OCI-LY7 (cell line): ENCODE measurements around the gene CPXM1. TPM values are rescaled to one million over a fixed set of nuclear protein-coding genes. Genes with fewer than 3 reads are reported as not detected.

Source experiments
- BruUV-seq: library from RNA; stranded (reverse); fragments of 400-500 nt; replicated peaks from 2 replicates; lab custom pipeline; 2021; lab: Mats Ljungman, UMichigan
- CTCF ChIA-PET: fragments of 300-600 bp; sonication (Branson Sonifier 250); formaldehyde crosslinking; loops from one replicate; lab custom pipeline; 2022; ENCODE audit warnings: antibody characterized with exemption; ENCODE audit not compliant: unreplicated experiment; lab: Charles Lee
- POLR2A ChIA-PET: fragments of 300-600 bp; sonication (Branson Sonifier 250); formaldehyde crosslinking; loops from one replicate; lab custom pipeline; 2022; ENCODE audit warnings: antibody characterized with exemption; lab: Charles Lee
- DNase-seq: peaks from one replicate; pipeline ENCODE4 v3.0.0-alpha.2; 2015; ENCODE audit warnings: low spot score
- H2AFZ ChIP-seq: fragments of 200-600 bp; sonication (generic), shearing (Covaris generic); 2 replicates; pipeline ENCODE4 v1.6.1; 2014; ENCODE audit warnings: mild to moderate bottlenecking, antibody characterized with exemption, low read length, moderate library complexity
- H3K27ac ChIP-seq: fragments of 200-600 bp; sonication (generic); 2 replicates; pipeline ENCODE4 v1.5.1; 2014; ENCODE audit warnings: mixed run types, low read depth, mild to moderate bottlenecking, moderate library complexity, low read length, inconsistent platforms; ENCODE audit not compliant: poor library complexity, severe bottlenecking
- H3K36me3 ChIP-seq: fragments of 200-600 bp; sonication (generic); 2 replicates; pipeline ENCODE4 v1.6.1; 2014; ENCODE audit warnings: mild to moderate bottlenecking, antibody characterized with exemption, low read length, moderate library complexity, mixed read lengths; ENCODE audit not compliant: insufficient read depth
- H3K4me1 ChIP-seq: fragments of 200-600 bp; sonication (generic); 2 replicates; pipeline ENCODE4 v1.5.1; 2014; ENCODE audit warnings: mild to moderate bottlenecking, low read length; ENCODE audit not compliant: insufficient read depth, poor library complexity, severe bottlenecking
- H3K4me2 ChIP-seq: fragments of 200-600 bp; sonication (generic); 2 replicates; pipeline ENCODE4 v1.6.1; 2014; ENCODE audit warnings: mild to moderate bottlenecking, low read length
- H3K4me3 ChIP-seq: fragments of 200-600 bp; sonication (generic); 2 replicates; pipeline ENCODE4 v1.5.1; 2014; ENCODE audit warnings: mild to moderate bottlenecking, low read depth, low read length; ENCODE audit not compliant: poor library complexity, severe bottlenecking
- H3K79me2 ChIP-seq: fragments of 200-600 bp; sonication (generic); 2 replicates; pipeline ENCODE4 v1.6.1; 2016; ENCODE audit warnings: low read depth, mild to moderate bottlenecking, low read length, moderate library complexity, mixed read lengths; ENCODE audit not compliant: insufficient read depth
- H3K9me2 ChIP-seq: fragments of 200-600 bp; sonication (generic); 2 replicates; pipeline ENCODE4 v1.6.1; 2016; ENCODE audit warnings: mild to moderate bottlenecking, low read length, mixed read lengths; ENCODE audit not compliant: insufficient read depth
- H3K9me3 ChIP-seq: fragments of 200-600 bp; sonication (generic); 2 replicates; pipeline ENCODE4 v1.6.1; 2014; ENCODE audit warnings: mild to moderate bottlenecking, mixed run types, low read length, mixed read lengths
- H4K20me1 ChIP-seq: fragments of 200-600 bp; sonication (generic); 2 replicates; pipeline ENCODE4 v1.6.1; 2014; ENCODE audit warnings: mild to moderate bottlenecking, antibody characterized with exemption, low read length, moderate library complexity, mixed read lengths; ENCODE audit not compliant: insufficient read depth
- EZH2phosphoT487 ChIP-seq: fragments of 200-600 bp; sonication (generic); IDR thresholded peaks from 2 replicates; pipeline ENCODE4 v1.6.1; 2018; ENCODE audit warnings: low read depth, borderline replicate concordance, mild to moderate bottlenecking, mixed run types, antibody characterized with exemption, low read length, moderate library complexity, mixed read lengths
- intact Hi-C: fragments of 100-400 bp; cut with micrococcal nuclease; formaldehyde crosslinking; loops from one replicate; pipeline ENCODE4 v1.10.0; 2022; ENCODE audit not compliant: unreplicated experiment
- total RNA-seq, 2 experiments: library from RNA; depleted of rRNA in 1 of 2; stranded (reverse); fragments of >200 nt in 1 of 2; shearing (Covaris generic) in 1 of 2; gene quantifications; 2 replicates each; pipeline ENCODE4 v1.2.3, GENCODE V29; 2014 to 2022
- TF ChIP-seq, protein P1 (sequence below): fragments of 200-600 bp; sonication (generic); conservative IDR thresholded peaks from 2 replicates; pipeline ENCODE4 v1.5.1; 2014; ENCODE audit warnings: mild to moderate bottlenecking, antibody characterized with exemption, low read length, moderate library complexity, mixed read lengths

Gene CPXM1
- total RNA-seq, 2 experiments from 2014 or later = not detected

DNA sequence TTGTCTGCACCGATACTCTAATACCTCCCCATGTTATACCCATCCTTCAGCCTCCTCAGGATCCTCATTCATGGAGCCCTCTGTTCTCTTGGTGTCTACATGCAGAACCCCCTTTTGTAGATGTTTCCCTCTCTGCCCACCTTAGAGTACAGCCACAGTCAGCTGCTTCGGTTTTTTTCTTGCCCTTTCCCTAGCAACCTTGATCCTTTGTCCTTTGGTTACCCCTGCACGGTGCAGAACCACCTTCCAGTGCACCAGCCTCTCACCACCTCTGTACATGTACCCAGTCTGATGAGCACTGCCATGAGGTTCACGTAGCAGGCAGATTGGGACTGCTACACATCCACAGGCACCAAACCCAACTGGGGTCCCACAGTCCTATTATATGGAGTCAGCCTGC is 47.4 kb upstream of the CPXM1 start:
- Histone ChIP-seq H3K79me2 (no peaks in the 10 kb centered on the region), H3K4me1 (no peaks in the 10 kb centered on the region), H4K20me1 (no peaks in the 10 kb centered on the region), H3K4me2 (no peak overlapping the region), H3K4me3 (no peak overlapping the region), H3K9me2 (no peaks in the 10 kb centered on the region), H3K9me3 (no peaks in the 10 kb centered on the region), H3K27ac (no peak overlapping the region), H3K36me3 (no peaks in the 10 kb centered on the region), H2AFZ (no peak overlapping the region)
- CTCF ChIA-PET = interaction anchor here (0.6 kb wide), 1 partner anchor 64 kb away, joined by 5 read pairs; no protein-coding TSS in a partner anchor
- intact Hi-C loops = no loop called here
- no peak for DNase-seq
- no TSS peak for BruUV-seq
- POLR2A ChIA-PET = interaction anchor here (0.7 kb wide), 1 partner anchor 15 kb away, joined by 3 read pairs; no protein-coding TSS in a partner anchor
- TF ChIP-seq, protein P1, sequence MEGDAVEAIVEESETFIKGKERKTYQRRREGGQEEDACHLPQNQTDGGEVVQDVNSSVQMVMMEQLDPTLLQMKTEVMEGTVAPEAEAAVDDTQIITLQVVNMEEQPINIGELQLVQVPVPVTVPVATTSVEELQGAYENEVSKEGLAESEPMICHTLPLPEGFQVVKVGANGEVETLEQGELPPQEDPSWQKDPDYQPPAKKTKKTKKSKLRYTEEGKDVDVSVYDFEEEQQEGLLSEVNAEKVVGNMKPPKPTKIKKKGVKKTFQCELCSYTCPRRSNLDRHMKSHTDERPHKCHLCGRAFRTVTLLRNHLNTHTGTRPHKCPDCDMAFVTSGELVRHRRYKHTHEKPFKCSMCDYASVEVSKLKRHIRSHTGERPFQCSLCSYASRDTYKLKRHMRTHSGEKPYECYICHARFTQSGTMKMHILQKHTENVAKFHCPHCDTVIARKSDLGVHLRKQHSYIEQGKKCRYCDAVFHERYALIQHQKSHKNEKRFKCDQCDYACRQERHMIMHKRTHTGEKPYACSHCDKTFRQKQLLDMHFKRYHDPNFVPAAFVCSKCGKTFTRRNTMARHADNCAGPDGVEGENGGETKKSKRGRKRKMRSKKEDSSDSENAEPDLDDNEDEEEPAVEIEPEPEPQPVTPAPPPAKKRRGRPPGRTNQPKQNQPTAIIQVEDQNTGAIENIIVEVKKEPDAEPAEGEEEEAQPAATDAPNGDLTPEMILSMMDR = no peak
- TF ChIP-seq EZH2phosphoT487 = no peak

DNA sequence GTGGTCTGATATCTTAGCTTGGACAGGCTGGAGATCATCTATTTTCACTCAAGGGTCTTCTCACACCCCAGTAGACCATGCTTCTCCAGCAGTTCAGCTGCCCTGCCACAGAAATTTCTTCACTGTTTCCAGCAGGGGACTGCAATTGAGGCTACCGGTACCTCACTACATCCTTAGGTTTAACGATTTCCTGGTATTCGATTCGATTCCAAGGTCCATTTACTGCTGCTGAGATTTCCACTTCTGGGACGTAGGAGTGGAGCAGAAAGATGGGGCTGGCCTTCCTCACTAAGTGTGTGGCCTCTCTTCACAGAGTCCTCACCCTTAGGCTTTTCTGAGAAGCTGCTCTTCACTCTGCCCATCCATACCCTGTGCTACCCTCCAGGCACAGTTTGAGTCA is 46.3 kb upstream of the CPXM1 start:
- Histone ChIP-seq H3K4me2 (no peak overlapping the region), H3K36me3 (no peaks in the 10 kb centered on the region), H3K9me2 (no peaks in the 10 kb centered on the region), H2AFZ (no peak overlapping the region), H3K4me3 (no peak overlapping the region), H3K4me1 (no peaks in the 10 kb centered on the region), H3K79me2 (no peaks in the 10 kb centered on the region), H4K20me1 (no peaks in the 10 kb centered on the region), H3K9me3 (no peaks in the 10 kb centered on the region), H3K27ac (no peak overlapping the region)
- CTCF ChIA-PET = no interaction called here
- DNase-seq = no peak
- intact Hi-C loops = no loop called here
- TF ChIP-seq EZH2phosphoT487 = no peak
- TF ChIP-seq, protein P1 = no peak
- POLR2A ChIA-PET = interaction anchor here (0.6 kb wide), 1 partner anchor 271 kb away, joined by 3 read pairs; no protein-coding TSS in a partner anchor
- no TSS peak for BruUV-seq

DNA sequence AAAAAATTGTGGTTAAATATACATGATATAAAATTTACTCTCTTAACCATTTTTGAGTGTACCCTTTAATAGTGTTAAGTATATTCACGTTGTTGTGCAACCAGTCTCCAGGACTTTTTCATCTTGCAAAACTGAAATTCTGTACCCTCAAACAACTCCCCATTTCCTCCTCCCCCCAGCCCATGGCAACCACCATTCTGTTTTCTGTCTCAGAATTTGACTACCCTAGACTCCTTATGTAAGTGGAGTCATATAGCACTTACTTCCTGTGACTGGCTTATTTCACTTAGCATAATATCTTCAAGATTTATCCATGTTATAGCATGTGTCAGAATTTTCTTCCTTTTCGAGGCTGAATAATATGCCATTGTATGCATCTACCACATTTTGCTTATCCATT is 45.2 kb upstream of the CPXM1 start:
- no TSS peak for BruUV-seq
- H3K4me3 ChIP-seq = no peak overlapping the region

More for the DNA sequence above, 45.2 kb upstream of the CPXM1 start:
- H3K4me2 ChIP-seq = no peak overlapping the region
- no peaks in the 10 kb centered on the region for H3K79me2 ChIP-seq
- ChIA-PET POLR2A (no interaction called here), CTCF (no interaction called here)
- H3K9me2 ChIP-seq = no peaks in the 10 kb centered on the region
- intact Hi-C loops = no loop called here
- H3K36me3 ChIP-seq = no peaks in the 10 kb centered on the region
- no peak overlapping the region for H3K27ac ChIP-seq
- H4K20me1 ChIP-seq = no peaks in the 10 kb centered on the region
- H3K4me1 ChIP-seq = peaks cover 6% of the 10 kb centered on the region
- TF ChIP-seq EZH2phosphoT487 = no peak
- H2AFZ ChIP-seq = no peak overlapping the region
- DNase-seq = no peak
- H3K9me3 ChIP-seq = no peaks in the 10 kb centered on the region
